Measurements from ENCODE around the gene MCC.

MCC gene

DNA sequence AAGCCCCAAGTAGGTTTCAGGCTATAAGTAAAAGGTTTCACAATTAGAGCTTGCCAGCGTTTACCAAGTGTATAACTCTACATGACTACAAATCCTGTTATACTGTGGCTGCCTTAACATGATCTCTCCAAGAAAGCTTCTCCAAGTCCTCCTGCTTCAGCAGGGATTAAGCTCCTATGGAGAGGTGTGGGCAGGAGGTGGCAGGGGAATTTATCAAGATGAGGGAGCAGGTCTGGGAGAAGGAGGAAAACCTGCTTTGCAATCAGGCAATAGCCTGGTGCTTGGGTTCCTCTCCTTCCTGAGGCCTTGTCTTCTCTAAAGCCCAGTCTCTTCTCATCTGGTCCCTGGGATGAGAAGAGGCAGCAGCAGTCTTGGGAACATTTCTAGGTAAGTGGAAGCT is 188.7 kb downstream of the MCC start:
- no peak for DNase-seq

DNA sequence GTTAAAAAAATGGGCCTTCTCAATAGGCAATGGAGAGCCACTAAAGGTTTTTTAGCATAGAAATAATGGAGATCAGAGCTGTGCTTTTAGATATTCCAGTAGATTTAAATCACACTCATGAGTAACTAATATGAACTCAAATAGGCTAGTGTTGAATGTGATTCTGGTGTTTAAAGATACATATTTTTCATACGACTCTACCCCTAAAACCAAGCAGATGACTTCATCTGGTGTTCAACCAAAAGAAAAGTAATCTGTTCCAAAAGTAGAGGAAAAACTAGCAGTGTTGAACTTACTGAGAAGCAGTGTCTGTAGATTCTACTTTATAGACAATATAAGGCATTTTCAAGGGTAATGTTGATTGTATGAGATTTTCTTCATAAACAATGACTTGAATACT is 191.6 kb downstream of the MCC start:
- DNase-seq = no peak

DNA sequence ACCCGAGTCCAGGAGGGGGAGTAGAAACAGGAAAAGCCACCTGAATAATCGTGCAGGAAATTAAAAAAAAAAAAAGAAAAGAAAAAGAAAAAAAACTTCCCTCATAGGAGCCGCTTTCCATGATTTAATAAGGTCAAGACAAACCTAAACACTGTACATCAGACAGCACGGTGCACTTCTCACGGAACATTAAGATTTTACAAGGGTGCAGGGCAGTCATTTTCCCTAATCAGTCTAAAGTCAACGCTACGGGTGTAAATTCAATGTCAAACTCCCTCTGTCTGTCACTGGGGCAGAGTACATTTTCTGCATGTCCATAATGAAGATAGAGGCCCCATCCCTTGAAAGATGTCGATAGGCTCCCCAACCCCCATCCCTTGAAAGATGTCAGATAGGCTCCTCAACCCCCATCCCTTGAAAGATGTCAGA is 193.1 kb downstream of the MCC start:
- no peak for DNase-seq

DNA sequence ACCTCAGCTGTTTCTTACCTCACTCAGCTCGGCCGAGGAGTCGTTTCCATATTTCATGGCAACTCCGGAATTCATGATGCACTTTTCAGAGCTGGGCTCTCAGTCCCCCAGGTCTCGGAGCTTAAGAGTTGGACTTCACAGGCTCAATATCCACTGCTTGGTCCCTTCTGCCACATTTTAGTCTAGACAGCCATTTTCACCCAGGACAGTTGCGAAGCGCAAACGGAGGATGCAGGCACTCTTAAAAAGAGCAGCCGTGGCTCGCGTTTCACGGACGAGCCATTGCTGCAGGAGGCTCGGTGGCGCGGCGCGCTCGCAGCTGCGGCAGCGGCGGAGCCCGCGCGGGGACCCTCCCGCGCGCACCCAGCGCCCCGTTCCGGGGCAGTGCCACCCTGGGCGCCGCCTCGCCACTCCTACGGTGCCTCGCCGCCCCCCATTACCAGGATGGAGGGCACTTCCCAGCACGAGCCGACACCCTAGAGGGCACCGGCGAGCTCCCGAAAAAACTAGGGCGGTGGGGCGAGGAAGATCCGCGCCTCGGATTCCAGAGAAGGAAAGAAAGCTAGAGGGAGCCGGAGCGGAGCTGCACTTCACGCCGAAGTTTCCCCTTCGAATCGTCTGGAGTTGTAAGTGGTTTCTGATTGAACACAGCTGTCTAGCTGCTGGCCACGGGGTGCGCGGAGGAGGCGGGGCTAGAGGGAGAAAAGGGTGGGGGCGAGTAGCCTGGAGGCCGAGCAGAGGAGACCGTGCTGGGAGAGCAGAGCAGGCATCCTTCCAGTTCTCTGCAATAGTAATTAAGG is 193.7 kb downstream of the MCC start:
- DNase-seq = peak; percentile 59

DNA sequence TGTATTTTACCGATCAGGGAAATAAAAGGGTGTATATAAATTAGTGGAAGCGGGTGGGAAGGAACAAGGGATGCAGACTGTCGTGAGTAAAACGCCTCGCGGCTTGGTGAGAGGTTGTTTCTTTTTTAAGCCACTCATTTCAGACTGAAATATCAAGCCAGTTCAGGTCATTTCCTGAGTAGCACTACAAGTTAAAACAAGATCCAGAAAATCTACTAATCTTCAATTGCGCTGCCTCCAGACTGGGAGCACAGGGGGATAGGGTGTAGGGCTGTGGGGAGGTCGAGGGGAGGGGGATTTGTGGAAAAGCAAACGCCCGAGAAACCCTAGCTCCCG is 194.3 kb downstream of the MCC start:
- no peak for DNase-seq

DNA sequence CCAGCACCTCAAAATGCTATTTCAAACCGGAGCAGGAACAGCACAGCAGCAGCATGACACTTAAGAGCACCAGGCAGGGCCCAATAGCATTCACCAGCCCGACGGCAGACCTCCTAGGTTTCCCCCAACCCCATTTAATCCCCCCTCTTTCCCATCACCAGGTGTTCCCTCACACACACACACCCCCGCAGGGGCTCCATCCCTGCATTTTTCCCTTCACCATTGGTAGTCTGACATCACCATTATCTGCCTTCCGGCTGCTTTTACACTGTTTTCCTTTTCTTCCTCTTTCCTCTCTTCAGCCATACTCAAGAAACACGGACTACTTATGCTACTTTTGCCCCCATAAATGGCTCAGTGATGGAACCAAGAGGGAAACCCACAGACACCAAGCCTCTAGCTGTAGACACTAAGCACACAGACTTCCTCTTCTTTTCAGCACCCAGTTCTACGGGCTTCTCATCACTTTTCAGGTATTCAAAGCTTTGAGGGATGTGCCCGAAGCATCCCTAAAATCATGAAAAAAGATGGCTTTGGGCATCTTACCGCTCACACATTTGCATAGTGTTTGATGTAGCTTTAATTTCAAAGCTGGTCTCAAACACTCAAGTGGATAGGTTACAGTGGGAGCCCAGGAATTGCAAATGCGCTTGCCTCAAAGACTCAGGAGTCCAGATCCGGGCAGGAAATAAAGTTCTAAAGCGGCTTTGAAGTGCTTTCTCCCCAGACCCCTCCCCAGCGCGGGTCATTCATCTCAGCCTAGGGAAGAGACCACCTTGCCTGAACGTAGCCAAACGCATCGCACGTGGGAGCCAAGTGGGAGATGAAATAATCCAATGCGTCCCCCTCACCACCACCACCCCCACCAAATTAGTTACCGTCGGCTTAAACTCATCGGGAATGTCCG is 194.9 kb downstream of the MCC start:
- DNase-seq = no peak

DNA sequence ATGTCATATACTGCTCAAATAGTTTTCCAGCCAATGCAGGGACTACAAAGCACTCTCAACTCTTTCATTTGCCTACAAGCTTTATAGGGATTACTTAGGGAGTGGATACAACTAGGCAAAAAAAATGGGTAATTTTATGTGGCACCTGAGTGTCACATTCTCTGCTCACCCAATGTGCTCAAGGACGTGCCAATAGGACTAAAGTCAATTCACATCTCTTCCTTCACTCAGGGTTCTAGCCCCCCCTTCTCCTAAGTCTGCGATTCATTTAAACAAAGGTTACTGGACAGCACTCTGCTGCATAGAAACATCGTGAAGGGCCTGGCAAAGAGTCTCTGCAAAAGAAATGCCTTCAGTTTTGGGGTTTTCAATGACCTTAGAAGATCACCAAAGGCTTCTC is 195.8 kb downstream of the MCC start:
- no peak for DNase-seq

DNA sequence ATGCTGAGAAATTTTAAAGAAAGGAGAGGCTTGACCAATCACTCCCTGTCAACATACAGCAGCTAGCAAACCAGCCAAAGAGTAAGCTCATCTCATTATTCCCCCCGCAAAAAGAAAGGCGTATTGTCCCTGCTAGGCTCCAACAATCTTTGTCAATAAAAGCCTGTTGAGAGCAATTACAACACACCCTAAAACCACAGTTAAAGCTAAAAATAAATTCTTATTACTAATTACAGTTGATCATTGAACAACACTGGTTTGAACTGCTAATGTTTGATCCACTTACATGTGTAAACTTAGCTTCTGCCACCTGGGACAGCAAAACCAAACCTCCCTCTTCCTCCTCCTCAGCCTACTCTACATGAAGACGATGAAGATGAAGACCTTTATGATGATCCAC is 204.7 kb downstream of the MCC start:
- no peak for DNase-seq

DNA sequence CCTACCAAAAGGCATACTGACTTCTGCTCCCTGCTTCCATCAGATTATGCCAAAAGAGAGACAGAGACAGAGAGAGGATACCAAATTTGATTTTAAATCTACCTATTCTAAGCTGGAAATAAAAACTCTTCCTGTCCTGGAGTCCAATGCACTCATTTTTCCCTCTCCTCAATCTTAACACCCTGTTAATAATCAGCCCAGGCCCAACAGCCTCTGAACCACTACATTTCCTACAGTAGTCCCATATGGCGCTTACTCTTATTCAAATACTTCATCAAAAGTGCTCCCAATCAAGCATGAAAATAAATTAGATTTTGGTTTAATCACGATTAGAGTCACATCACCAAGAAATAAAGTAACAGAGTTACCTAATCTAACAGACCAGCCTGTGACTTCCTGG is 205.8 kb downstream of the MCC start:
- no peak for DNase-seq

DNA sequence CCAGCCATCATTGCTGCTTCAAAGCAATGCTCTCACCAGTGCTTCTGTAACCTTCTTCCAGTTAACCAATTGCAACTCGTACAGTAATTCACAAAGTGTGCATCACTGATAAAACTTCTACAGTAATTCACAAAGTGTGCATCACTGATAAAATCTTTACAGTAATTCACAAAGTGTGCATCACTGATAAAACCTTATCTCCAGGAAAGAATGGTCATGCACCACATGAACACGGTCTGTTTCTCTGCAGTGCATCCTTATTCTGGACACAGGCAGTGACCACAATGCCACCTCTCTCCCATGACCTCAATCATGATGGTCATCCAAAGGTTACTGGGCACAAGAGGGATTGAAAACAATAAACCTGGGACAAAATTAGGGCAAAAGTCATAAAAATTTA is 207.1 kb downstream of the MCC start:
- no peak for DNase-seq

DNA sequence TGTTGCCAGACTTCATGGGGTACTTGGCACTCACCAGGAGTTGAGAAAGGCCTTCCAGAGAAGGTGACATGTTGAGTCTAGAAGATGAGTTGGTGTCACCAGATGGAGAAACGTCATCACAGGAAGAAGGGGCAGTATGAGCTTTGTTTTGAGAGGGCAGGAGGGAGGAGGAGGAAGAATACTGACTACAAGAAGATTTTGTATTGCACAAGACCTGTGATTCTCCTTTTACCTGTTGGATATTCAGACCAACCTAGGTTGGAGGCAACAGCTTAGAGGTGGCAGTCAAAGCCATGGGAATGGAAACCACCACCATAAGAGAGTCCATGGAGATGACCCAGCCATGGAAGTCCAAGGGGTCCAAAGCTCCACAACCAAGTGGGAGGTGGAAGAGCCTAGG is 207.7 kb downstream of the MCC start:
- DNase-seq = no peak

DNA sequence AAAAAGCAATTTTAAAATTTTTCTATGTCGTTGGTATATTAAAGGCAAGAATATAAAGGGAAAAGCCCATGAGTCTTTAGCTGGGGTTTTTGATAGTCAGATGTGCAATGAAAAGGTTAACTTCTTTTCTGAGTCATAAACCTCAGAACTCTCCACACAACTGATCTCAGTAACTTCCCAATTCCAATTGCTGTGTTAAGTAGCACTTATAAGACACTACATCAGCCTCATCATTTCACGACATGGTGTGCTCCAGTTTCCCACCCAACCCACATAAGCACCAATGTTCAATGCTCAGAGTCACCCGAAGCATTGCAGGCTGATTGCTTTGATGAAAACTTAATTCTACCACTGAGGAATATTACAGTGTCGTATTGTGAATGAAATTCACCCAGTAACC is 209.3 kb downstream of the MCC start:
- no peak for DNase-seq

DNA sequence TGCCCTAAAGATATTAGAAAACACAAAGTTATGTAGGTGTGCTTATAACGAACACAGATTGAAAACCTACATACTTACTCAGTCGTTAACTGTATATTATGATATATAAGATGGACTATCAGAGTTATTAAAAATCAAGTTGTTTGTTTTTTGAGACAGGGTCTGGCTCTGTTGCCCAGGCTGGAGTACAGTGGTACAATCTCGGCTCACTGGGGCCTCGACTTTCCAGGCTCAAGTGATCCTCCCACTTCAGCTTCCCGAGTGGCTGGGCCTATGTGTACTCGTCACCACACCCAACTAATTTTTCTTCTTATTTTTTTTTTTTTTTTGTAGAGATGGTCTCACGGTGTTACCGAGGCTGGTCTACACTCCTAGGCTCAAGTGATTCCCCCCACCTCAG is 211.8 kb downstream of the MCC start:
- DNase-seq = no peak

DNA sequence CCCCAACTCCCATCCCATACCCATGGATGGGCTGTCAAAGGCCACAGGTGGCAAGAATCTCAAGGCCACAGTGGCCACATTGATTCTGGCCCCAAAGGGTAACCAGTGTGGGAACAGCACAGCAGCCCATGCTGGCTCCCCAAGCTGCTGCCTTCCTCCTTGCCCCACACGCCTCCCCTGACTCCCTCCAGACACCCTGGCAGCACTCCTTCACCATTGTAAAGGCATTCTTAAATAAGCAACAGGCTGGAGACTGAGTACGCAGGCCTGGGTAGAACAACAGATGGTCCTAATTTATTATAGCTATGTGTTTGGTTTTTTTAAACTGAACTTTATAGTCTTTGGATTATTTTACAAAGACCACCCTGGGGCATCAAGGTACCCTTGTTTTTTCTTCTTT is 212.3 kb downstream of the MCC start:
- no peak for DNase-seq

DNA sequence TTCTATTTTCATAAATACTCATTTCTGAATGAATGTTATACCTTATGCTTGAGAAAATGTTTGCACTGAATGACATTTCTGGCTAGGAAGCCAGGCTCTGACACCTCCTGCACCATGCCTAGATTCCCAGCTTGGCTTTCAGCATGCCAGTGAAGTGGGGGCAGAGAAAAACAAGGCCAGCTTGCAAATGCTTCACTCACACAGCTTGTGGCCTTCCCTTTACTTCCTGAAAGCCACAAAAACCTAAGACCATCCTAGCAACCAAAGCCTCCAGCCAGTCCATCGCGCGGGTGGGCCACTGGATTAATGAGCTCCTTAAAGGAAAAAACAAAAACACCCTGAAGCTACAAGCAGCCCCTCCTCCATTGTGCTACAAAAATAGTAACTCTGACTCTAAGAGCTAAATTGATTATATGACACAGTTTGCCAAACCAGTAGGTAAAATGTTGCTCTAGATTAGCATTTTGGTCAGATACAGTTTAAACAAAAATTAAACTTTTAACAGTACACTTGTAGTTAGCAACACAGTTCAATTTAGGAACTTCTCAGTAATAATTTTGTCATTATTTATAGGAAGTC is 213.3 kb downstream of the MCC start:
- DNase-seq = no peak

DNA sequence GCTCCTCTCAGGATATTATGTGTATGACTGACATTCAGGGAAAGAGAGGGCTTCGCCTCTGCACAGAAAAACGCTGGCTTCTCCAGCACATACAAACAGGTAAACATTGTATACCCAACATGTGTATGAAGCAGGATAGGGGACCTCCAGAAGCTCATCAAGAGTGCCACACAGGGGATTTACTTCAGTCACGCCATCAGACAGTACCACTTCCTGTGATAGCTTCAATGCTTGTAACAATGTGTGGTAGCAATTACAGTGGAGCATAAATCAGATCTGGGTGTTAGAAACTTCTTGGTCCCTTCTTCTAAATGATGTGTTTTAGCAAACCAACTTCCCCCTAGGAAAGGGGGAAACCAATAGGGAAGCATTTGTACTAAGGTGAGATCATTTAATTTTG is 214.3 kb downstream of the MCC start:
- no peak for DNase-seq

DNA sequence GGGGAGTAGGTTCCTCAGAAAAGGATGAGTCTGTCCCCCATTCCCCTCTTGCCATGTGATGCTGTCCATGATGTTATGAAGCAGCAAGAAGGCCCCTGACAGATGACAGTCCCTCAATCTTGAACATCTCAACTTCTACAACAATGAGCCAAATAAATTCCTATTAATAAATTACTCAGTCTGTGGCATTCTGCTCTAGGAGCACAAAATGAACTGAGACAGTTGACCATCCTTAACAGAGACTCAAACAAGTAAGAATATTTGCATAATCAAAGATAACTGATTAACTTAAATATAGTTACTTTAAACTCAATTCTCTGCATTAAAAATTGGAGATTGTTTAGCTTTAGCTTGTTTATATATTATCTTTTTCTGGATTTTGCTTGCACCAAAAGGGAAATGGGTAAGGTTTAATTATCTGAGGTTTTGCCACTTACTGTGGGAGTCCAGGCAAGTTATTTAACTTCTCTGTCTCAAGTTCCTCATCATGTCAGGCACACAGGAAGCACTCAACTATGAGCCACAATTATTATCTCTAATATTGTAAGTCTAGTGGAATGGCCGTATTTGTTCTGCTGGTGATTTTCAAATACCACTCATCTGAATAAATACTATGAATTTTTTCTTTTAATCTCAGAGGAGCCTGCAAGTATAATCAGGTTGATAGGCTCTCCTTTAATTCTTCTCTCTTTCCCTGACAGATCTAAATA is 216.4 kb downstream of the MCC start:
- DNase-seq = no peak

DNA sequence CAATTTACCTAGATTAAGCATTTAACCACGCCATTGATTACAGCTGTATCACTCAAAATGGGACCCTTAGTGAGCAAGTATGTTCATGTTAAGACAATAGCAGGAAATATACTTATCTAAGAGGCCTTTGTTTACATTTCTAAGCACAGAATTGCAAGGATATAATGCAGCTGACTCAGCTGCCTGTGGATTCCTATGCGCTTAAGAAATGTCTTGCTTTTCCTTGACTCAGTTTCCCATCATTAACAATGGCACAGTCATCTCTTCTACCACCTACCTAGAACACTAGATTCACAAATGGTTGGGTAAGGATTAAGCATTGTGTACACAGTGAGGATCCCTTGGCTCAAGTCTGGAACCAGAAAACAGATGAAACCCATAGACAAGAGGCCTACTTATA is 217.2 kb downstream of the MCC start:
- no peak for DNase-seq

DNA sequence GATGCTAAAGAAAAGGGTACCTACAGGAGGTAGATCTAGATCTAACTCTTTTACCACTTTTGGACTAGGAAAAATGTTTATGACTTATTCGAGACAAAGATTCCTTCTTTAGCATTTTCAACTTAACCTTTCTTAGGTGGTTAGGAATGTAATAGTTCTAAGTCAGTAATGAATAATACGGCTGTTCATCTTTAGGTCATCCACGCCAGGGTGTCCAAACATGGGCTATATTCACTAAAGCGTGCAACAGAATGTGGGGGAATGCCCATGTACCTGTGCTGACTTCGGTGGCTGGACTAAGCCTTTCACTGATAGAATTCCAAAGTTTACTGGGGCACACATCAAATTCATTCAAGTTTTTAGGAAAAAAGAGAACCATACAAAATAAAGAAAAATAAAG is 218.2 kb downstream of the MCC start:
- no peak for DNase-seq

DNA sequence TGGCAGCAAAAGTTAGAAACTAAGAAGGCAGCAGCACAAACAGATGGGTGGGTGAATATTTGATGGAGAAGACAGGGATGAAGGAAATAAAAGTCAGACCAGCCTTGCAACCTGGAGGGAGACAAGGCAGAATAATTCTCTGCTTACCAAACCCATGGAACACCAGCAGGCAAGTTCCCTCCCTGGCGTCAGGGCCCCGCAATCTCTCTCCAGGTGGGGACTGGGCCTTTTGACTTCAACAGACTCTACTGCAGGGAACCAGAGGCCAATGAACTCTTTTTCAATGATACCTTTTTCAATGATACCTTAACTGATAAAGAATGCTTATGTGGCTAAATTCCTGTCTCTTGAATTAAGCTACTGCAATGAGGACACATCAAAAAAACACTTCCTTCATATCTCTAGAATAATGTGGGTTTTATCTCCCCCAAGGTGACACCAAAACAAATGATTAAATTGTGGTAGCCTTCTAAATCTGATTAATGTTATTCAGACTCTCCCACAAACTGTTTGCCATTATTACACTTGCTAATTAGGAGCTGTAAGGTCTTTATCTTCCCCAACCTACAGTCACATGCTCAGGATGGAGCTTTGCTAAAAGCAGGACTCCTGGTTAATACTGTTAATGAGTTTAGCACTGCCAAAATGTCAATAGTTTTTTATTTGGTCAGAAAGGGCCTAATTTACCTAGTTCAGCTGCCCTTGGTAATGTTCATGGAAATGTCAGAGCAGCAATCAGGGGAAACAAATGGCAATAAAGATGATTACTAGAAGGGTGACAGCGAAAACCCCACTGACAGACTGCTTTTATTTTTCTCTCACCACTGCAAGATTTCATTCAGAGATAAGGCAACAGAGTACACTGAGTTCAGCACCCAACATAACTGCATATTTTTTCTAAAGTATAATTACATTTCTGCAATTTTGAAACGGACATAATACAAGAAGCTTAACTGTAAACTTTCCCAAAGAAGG is 218.9 kb downstream of the MCC start:
- no peak for DNase-seq

DNA sequence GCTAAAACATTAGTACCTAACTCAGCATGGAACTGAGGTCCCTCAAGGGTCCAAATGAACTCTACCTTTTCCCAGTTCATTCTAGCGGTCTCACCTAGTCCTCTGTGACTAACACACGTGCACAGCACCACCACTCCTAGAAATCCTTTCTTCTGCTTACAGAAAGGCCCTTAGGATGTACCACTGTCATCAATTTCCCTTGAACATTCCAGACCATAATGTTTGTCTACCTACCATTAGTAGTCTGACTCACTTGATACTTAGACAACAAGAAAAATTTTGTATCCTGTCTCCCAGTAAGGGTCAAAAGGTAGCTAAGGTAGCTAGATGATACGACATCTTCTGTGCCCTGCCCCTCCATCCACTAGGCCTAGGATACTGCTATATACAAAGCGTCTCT is 220.0 kb downstream of the MCC start:
- no peak for DNase-seq

DNA sequence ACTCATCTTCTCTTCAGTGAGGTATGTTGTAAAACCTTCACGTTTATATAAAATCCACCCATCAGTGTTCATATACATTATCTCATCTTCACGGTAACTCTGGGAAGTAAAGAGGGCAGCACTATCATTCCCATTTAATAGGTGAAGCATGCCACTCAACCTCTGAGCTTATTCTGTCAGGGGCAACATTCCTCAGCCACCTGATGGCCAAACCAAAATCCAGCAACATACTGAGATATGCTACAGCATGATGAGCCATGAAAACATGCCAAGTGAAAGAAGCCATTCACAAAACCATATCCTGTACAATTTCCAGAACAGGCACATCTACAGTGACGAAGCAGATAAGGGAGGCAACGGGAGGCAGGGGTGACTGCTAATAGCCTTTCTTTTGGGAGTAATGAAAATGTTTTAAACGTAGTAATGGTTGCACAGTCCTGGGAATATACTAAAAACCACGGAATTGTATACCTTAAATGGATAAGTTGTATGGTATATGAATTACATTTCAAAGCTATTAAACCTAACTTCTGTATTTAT is 220.8 kb downstream of the MCC start:
- DNase-seq = no peak
